B cell (primary cell): ENCODE measurements around the gene OR6S1. TPM values are rescaled to one million over a fixed set of nuclear protein-coding genes. Genes with fewer than 3 reads are reported as not detected.

Source experiments
- ATAC-seq: fragments of 200-7000 bp; cut with Tn5 transposase; one replicate; pipeline ENCODE4 v1.10.0; 2021; ENCODE audit warnings: low read depth, mild to moderate bottlenecking, moderate number of reproducible peaks, moderate library complexity
- CTCF ChIA-PET: fragments of 350-600 bp; sonication (Branson Sonifier 250); formaldehyde crosslinking; loops from one replicate; lab custom pipeline; 2021; ENCODE audit warnings: antibody characterized with exemption, inconsistent platforms; lab: Charles Lee
- POLR2A ChIA-PET: fragments of 350-600 bp; sonication (Branson Sonifier 250); formaldehyde crosslinking; loops from one replicate; lab custom pipeline; 2021; ENCODE audit warnings: antibody characterized with exemption; lab: Charles Lee
- DNase-seq: peaks from one replicate; pipeline ENCODE4 v3.0.0; 2013
- H2AFZ ChIP-seq: 2 replicates; pipeline ENCODE4 v1.6.1; 2012; ENCODE audit warnings: mild to moderate bottlenecking, low read depth, low read length; ENCODE audit not compliant: insufficient read depth, poor library complexity, severe bottlenecking
- H3K27ac ChIP-seq, 2 donors: 1 replicate in 1 of 2; 2 replicates in 1 of 2; pipeline ENCODE4 v1.5.1; 2012 to 2013; ENCODE audit warnings: low read length in 2 of 2, mild to moderate bottlenecking in 2 of 2, moderate library complexity in 1 of 2
- H3K27me3 ChIP-seq, 4 experiments: fragments of 200-600 bp in 1 of 4; sonication (generic) in 1 of 4; replicated peaks in 1 of 4; 1 replicate in 2 of 4; 2 replicates in 2 of 4; pipeline versions ENCODE4 v1.6.1 to v1.7.0; 2013 to 2016; ENCODE audit warnings: low read length in 3 of 4, mild to moderate bottlenecking in 2 of 4, mixed read lengths in 1 of 4, moderate library complexity in 1 of 4; ENCODE audit not compliant: insufficient read depth in 4 of 4, control insufficient read depth in 3 of 4; ENCODE audit errors: control extremely low read depth in 1 of 4
- H3K36me3 ChIP-seq, 2 experiments: replicated peaks in 1 of 2; 1 replicate in 1 of 2; 2 replicates in 1 of 2; pipeline versions ENCODE4 v1.6.1 to v1.7.1; 2013; ENCODE audit warnings: low read length in 1 of 2; ENCODE audit not compliant: insufficient read depth in 2 of 2, control insufficient read depth in 1 of 2; ENCODE audit errors: control extremely low read depth in 1 of 2, extremely low read depth in 1 of 2
- H3K4me1 ChIP-seq, 2 donors: fragments of 200-600 bp in 1 of 2; sonication (generic) in 1 of 2; 1 replicate in 1 of 2; 2 replicates in 1 of 2; pipeline versions ENCODE4 v1.5.1 to v1.6.1; 2013 to 2017; ENCODE audit warnings: low read length in 2 of 2; ENCODE audit not compliant: control insufficient read depth in 2 of 2, insufficient read depth in 2 of 2
- H3K4me2 ChIP-seq: replicated peaks from 2 replicates; pipeline ENCODE3; 2012; ENCODE audit warnings: mild to moderate bottlenecking, low read depth, low read length; ENCODE audit not compliant: poor library complexity, severe bottlenecking
- H3K4me3 ChIP-seq, 5 experiments: fragments of 200-600 bp in 1 of 5; sonication (generic) in 1 of 5; 1 replicate in 3 of 5; 2 replicates in 2 of 5; pipeline versions ENCODE4 v1.5.1 to v1.7.0; 2011 to 2016; ENCODE audit warnings: low read length in 4 of 5, mild to moderate bottlenecking in 4 of 5, low read depth in 2 of 5, control low read depth in 1 of 5, moderate library complexity in 1 of 5; ENCODE audit not compliant: insufficient read depth in 1 of 5; ENCODE audit errors: control extremely low read depth in 1 of 5, extremely low read depth in 1 of 5
- H3K79me2 ChIP-seq: fragments of 200-600 bp; sonication (generic); one replicate; pipeline ENCODE4 v1.6.0; 2016; ENCODE audit warnings: low read length; ENCODE audit not compliant: control insufficient read depth, insufficient read depth
- H3K9ac ChIP-seq: fragments of 200-600 bp; sonication (generic); 2 replicates; pipeline ENCODE4 v1.6.1; 2017; ENCODE audit warnings: mild to moderate bottlenecking, low read length, moderate library complexity
- H3K9me3 ChIP-seq, 3 donors: one replicate each; pipeline versions ENCODE4 v1.6.1 to v1.7.1; 2013; ENCODE audit warnings: low read length in 2 of 3; ENCODE audit not compliant: control insufficient read depth in 2 of 3, insufficient read depth in 1 of 3; ENCODE audit errors: control extremely low read depth in 1 of 3
- H4K20me1 ChIP-seq: 2 replicates; pipeline ENCODE4 v1.6.0; 2012; ENCODE audit warnings: mild to moderate bottlenecking, low read length; ENCODE audit not compliant: insufficient read depth, control insufficient read depth, poor library complexity, severe bottlenecking
- H3K27ac Mint-ChIP-seq: one replicate; pipeline ENCODE4 v1.8.0; 2021; ENCODE audit warnings: mixed read lengths
- H3K27me3 Mint-ChIP-seq: one replicate; pipeline ENCODE4 v1.8.0; 2021; ENCODE audit warnings: mixed read lengths
- H3K4me1 Mint-ChIP-seq: one replicate; pipeline ENCODE4 v1.8.0; 2021; ENCODE audit warnings: mixed read lengths
- H3K4me3 Mint-ChIP-seq: one replicate; pipeline ENCODE4 v1.8.0; 2021; ENCODE audit warnings: mixed read lengths
- H3K9me3 Mint-ChIP-seq: one replicate; pipeline ENCODE4 v1.8.0; 2022; ENCODE audit warnings: mixed read lengths; ENCODE audit not compliant: insufficient read depth
- EZH2 ChIP-seq: IDR thresholded peaks from 2 replicates; pipeline ENCODE4 v1.6.1; 2012; ENCODE audit warnings: borderline replicate concordance, low read depth, mild to moderate bottlenecking, moderate library complexity, low read length; ENCODE audit not compliant: insufficient read depth, poor library complexity, severe bottlenecking
- WGBS: methylation state at CpG from one replicate; pipeline ENCODE4 v1.1.5; 2013; ENCODE audit warnings: missing lambda C conversion rate; ENCODE audit not compliant: insufficient coverage; 5-methylcytosine and 5-hydroxymethylcytosine counted together
- intact Hi-C: fragments of 100-400 bp; cut with micrococcal nuclease; formaldehyde crosslinking; loops from one replicate; pipeline ENCODE4 v1.10.0; 2022
- polyA plus RNA-seq: library from polyadenylated mRNA; depleted of rRNA; stranded (reverse); fragments of >200 nt; gene quantifications from 2 replicates; pipeline ENCODE4 v1.2.3, GENCODE V29; 2012
- total RNA-seq, 2 donors: library from RNA; stranded (reverse); fragments of 120-200 nt in 1 of 2; gene quantifications; 1 replicate in 1 of 2; 2 replicates in 1 of 2; pipeline versions ENCODE4 v1.2.3 to v1.2.4, GENCODE V29; 2013 to 2022
- TF ChIP-seq, protein P1 (sequence below): fragments of 200-600 bp; IDR thresholded peaks from one replicate; pipeline ENCODE4 v1.8.0; 2022; ENCODE audit warnings: antibody characterized with exemption, mild to moderate bottlenecking

Gene OR6S1
- total and polyA plus RNA-seq, 2 donors (not counting 1 experiment from before 2014, with no cell fraction given) = 0.16 TPM; not detected in 1

DNA sequence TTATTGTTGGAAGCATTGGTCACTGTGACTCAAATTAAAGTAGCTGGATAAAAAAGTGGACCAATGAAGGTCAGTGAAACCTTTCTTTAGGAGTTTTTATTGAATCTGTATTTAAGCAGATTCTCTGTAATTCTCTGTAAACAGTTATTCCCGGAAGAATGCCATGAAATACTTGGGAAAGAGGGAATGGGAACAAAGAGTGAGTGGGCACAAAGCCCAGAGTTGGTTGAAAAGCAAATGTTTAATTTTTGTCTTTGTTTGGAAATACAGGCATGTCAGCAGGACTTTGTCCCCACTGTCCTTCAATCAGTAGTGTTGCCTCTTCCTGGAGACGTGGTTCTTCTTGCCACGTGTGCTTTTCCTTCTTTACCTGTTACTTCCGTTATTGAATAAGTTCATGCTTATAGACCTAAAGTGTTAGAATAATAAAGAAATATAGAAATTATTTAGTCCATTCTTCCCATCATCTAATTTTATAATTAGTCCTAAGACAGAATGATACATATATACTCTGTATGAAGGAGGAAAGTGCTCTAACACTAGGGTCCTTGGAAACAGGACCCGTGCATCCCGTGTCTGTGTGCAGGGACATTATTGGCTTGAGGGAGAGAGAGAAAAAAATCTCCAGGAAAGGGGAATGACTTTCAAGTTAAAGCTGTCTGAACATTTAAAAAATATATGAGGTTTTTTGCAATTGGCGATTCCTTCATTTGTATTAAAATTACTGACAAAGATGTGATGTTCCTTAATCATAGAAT lies 45.1 kb upstream of the OR6S1 start:
- Histone ChIP-seq H3K27ac (no peak overlapping the region), H3K9me3 (no peaks in the 10 kb centered on the region), H3K4me3 (no peak overlapping the region), H3K36me3 (no peaks in the 10 kb centered on the region), H3K9ac (no peak overlapping the region), H3K79me2 (no peaks in the 10 kb centered on the region), H3K4me2 (no peak overlapping the region), H3K4me1 (peaks cover 13 to 25% of the 10 kb centered on the region in 2 donors), H3K27me3 (no peaks in the 10 kb centered on the region), H4K20me1 (no peaks in the 10 kb centered on the region), H2AFZ (no peak overlapping the region)
- Mint-ChIP-seq H3K4me1 (peaks cover 11% of the 10 kb centered on the region), H3K27ac (no peak overlapping the region), H3K4me3 (no peak overlapping the region), H3K27me3 (no peaks in the 10 kb centered on the region), H3K9me3 (no peaks in the 10 kb centered on the region)
- ATAC-seq (no peak), DNase-seq (no peak)
- intact Hi-C loops = no loop called here
- 91% methylated on average over 1 of the region's 7 CpGs for WGBS
- CTCF ChIA-PET = interaction anchor here (1.0 to 20.0 kb wide), 6 partner anchors 10 to 359 kb away, joined by 3 to 445 read pairs (median 7); no protein-coding TSS in a partner anchor
- TF ChIP-seq, protein P1, sequence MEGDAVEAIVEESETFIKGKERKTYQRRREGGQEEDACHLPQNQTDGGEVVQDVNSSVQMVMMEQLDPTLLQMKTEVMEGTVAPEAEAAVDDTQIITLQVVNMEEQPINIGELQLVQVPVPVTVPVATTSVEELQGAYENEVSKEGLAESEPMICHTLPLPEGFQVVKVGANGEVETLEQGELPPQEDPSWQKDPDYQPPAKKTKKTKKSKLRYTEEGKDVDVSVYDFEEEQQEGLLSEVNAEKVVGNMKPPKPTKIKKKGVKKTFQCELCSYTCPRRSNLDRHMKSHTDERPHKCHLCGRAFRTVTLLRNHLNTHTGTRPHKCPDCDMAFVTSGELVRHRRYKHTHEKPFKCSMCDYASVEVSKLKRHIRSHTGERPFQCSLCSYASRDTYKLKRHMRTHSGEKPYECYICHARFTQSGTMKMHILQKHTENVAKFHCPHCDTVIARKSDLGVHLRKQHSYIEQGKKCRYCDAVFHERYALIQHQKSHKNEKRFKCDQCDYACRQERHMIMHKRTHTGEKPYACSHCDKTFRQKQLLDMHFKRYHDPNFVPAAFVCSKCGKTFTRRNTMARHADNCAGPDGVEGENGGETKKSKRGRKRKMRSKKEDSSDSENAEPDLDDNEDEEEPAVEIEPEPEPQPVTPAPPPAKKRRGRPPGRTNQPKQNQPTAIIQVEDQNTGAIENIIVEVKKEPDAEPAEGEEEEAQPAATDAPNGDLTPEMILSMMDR = no peak
- TF ChIP-seq EZH2 = no peak
- POLR2A ChIA-PET = no interaction called here
